ENCODE data around the gene NCAM2. TPM values are rescaled to one million over a fixed set of nuclear protein-coding genes. Genes with fewer than 3 reads are reported as not detected.

NCAM2 gene
- total and polyA plus RNA-seq, 2 experiments from 2014 or later: 0.36 to 0.83 TPM

DNA sequence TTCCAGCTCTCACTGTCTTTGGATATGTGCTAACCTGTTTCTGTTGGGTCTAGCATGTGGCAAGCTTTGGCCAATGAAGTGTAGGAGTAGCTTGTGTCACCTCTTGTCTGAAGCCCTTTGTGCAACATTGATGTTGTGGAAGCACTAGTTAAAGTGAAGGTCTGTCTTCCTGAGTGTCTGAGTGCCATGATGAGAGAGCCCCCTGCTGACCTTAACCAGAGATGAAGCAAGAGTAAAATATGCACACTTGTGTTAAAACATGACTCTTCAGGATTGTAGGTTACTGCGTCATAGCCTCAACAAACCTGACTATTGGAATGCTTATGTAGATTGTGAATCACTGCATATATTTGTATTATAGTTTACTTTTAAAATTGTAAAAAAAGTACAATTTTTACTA, 103.7 kb downstream of the NCAM2 start (continued):
- no peak for TF ChIP-seq CREB1 (CRISPR knock-in tag; IDR thresholded peaks at IDR 0.05; ENCODE audit: low read depth)
- TF ChIP-seq EZH2phosphoT487 (IDR thresholded peaks at IDR 0.05; ENCODE audit: unreplicated experiment): no peak
- no peak for TF ChIP-seq POLR2AphosphoS5 (IDR thresholded peaks at IDR 0.05; ENCODE audit: low read depth)
- TF ChIP-seq, protein P1, sequence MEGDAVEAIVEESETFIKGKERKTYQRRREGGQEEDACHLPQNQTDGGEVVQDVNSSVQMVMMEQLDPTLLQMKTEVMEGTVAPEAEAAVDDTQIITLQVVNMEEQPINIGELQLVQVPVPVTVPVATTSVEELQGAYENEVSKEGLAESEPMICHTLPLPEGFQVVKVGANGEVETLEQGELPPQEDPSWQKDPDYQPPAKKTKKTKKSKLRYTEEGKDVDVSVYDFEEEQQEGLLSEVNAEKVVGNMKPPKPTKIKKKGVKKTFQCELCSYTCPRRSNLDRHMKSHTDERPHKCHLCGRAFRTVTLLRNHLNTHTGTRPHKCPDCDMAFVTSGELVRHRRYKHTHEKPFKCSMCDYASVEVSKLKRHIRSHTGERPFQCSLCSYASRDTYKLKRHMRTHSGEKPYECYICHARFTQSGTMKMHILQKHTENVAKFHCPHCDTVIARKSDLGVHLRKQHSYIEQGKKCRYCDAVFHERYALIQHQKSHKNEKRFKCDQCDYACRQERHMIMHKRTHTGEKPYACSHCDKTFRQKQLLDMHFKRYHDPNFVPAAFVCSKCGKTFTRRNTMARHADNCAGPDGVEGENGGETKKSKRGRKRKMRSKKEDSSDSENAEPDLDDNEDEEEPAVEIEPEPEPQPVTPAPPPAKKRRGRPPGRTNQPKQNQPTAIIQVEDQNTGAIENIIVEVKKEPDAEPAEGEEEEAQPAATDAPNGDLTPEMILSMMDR (conservative IDR thresholded peaks at IDR 0.05; ENCODE audit: low read depth in 2 of 2): peak; percentile 60 to 87
- no peak for TF ChIP-seq JUNB (IDR thresholded peaks at IDR 0.05; ENCODE audit: unreplicated experiment)
- TF ChIP-seq ZNF331 (CRISPR knock-in tag; IDR thresholded peaks at IDR 0.05; ENCODE audit: low read depth): no peak
- no peak for TF ChIP-seq ZNF114 (CRISPR knock-in tag; IDR thresholded peaks at IDR 0.05)
- no peak for TF ChIP-seq NANOG (IDR thresholded peaks at IDR 0.05; ENCODE audit: borderline replicate concordance)
- no peak for TF ChIP-seq STAT1 (IDR thresholded peaks at IDR 0.05; ENCODE audit: unreplicated experiment)

DNA sequence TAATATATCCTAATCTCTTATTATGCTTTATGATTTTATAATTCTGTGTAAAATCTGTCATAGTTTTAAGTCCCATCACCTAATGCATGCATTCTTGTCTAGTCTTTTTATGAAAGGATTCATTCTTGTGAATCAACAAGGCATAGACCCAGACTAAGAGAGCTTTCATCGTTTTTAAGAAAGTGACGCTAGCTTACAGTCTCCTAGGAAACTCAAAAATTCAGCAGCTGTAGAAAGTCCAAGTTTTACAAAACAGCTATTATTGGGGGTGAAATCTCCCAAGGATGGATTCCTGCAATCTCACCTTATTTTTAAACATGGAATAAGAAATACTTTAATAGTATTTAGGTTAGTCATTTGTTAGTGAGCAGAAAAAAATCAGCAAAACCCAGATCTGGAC, 104.7 kb downstream of the NCAM2 start:
- peaks cover 18% of the 10 kb centered on the region for H3K4me1 Mint-ChIP-seq
- Histone ChIP-seq H4K20me1 (replicated peaks; ENCODE audit: insufficient read depth) (no peaks in the 10 kb centered on the region), H3K4me2 (no peak overlapping the region), H3K79me2 (replicated peaks; ENCODE audit: insufficient read depth) (no peaks in the 10 kb centered on the region), H2AFZ (no peak overlapping the region), H3K27ac (ENCODE audit: low read depth) (no peak overlapping the region), H3K9me2 (ENCODE audit: insufficient read depth) (no peaks in the 10 kb centered on the region), H3K36me3 (ENCODE audit: insufficient read depth) (no peaks in the 10 kb centered on the region), H3K4me3 (no peak overlapping the region), H3K27me3 (ENCODE audit: insufficient read depth) (no peaks in the 10 kb centered on the region), H3F3A (replicated peaks; ENCODE audit: low read depth) (no peaks in the 10 kb centered on the region), H3K4me1 (ENCODE audit: insufficient read depth) (peaks cover 10% of the 10 kb centered on the region)
- ATAC-seq (no peak), DNase-seq (ENCODE audit: low spot score) (no peak)
- H3K36me3 Mint-ChIP-seq (ENCODE audit: low read depth): no peaks in the 10 kb centered on the region
- no peak overlapping the region for H3K27ac Mint-ChIP-seq
- no peaks in the 10 kb centered on the region for H3K27me3 Mint-ChIP-seq (ENCODE audit: insufficient read depth, low read depth, poor library complexity)
- H3K4me3 Mint-ChIP-seq: no peak overlapping the region
- H3K9me3 Mint-ChIP-seq: no peaks in the 10 kb centered on the region
- TF ChIP-seq ZNF331 (CRISPR knock-in tag; IDR thresholded peaks at IDR 0.05; ENCODE audit: low read depth) (no peak), ZNF114 (CRISPR knock-in tag; IDR thresholded peaks at IDR 0.05) (no peak), ETS1 (IDR thresholded peaks at IDR 0.05) (no peak), JUNB (IDR thresholded peaks at IDR 0.05; ENCODE audit: unreplicated experiment) (no peak), EZH2phosphoT487 (IDR thresholded peaks at IDR 0.05; ENCODE audit: unreplicated experiment) (no peak), STAT1 (IDR thresholded peaks at IDR 0.05; ENCODE audit: unreplicated experiment) (no peak), CREB1 (CRISPR knock-in tag; IDR thresholded peaks at IDR 0.05; ENCODE audit: low read depth) (no peak), NANOG (IDR thresholded peaks at IDR 0.05; ENCODE audit: borderline replicate concordance) (no peak), POLR2AphosphoS5 (IDR thresholded peaks at IDR 0.05; ENCODE audit: low read depth) (no peak), EZH2 (IDR thresholded peaks at IDR 0.05; ENCODE audit: low read depth, unreplicated experiment) (no peak)
- TF ChIP-seq, protein P2, sequence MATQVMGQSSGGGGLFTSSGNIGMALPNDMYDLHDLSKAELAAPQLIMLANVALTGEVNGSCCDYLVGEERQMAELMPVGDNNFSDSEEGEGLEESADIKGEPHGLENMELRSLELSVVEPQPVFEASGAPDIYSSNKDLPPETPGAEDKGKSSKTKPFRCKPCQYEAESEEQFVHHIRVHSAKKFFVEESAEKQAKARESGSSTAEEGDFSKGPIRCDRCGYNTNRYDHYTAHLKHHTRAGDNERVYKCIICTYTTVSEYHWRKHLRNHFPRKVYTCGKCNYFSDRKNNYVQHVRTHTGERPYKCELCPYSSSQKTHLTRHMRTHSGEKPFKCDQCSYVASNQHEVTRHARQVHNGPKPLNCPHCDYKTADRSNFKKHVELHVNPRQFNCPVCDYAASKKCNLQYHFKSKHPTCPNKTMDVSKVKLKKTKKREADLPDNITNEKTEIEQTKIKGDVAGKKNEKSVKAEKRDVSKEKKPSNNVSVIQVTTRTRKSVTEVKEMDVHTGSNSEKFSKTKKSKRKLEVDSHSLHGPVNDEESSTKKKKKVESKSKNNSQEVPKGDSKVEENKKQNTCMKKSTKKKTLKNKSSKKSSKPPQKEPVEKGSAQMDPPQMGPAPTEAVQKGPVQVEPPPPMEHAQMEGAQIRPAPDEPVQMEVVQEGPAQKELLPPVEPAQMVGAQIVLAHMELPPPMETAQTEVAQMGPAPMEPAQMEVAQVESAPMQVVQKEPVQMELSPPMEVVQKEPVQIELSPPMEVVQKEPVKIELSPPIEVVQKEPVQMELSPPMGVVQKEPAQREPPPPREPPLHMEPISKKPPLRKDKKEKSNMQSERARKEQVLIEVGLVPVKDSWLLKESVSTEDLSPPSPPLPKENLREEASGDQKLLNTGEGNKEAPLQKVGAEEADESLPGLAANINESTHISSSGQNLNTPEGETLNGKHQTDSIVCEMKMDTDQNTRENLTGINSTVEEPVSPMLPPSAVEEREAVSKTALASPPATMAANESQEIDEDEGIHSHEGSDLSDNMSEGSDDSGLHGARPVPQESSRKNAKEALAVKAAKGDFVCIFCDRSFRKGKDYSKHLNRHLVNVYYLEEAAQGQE (IDR thresholded peaks at IDR 0.05; ENCODE audit: unreplicated experiment): no peak
- TF ChIP-seq, protein P1 (conservative IDR thresholded peaks at IDR 0.05; ENCODE audit: low read depth in 2 of 2): no peak

Data from GM23338 (cell line).